IMR-90 (cell line): ENCODE measurements around the gene PARD3. TPM values are rescaled to one million over a fixed set of nuclear protein-coding genes. Genes with fewer than 3 reads are reported as not detected.

Experiments used
- ATAC-seq: fragments of 200-7000 bp; cut with Tn5 transposase; 2 replicates; pipeline ENCODE4 v1.9.1; 2020; ENCODE audit warnings: low read depth, mild to moderate bottlenecking, moderate library complexity
- BruUV-seq: library from RNA; stranded (reverse); fragments of 400-500 nt; replicated peaks from 2 replicates; lab custom pipeline; 2021; lab: Mats Ljungman, UMichigan
- CTCF ChIA-PET: fragments of 300-600 bp; formaldehyde crosslinking; extraction: SDS; loops from one replicate; lab custom pipeline; 2021; ENCODE audit warnings: antibody characterized with exemption; lab: Yijun Ruan, JAX
- POLR2A ChIA-PET: fragments of 300-600 bp; sonication (Branson Sonifier 250); formaldehyde crosslinking; loops from one replicate; lab custom pipeline; 2022; ENCODE audit warnings: antibody characterized with exemption; ENCODE audit not compliant: unreplicated experiment; lab: Charles Lee
- DNase-seq: peaks from one replicate; pipeline ENCODE4 v3.0.0; 2013
- H2AFZ ChIP-seq: replicated peaks from 2 replicates; pipeline ENCODE3; 2013; ENCODE audit warnings: low read length, mild to moderate bottlenecking; ENCODE audit not compliant: poor library complexity
- H2AK5ac ChIP-seq: 2 replicates; pipeline ENCODE4 v1.6.1; 2013; ENCODE audit warnings: low read depth, low read length, inconsistent platforms
- H2AK9ac ChIP-seq: replicated peaks from 2 replicates; pipeline ENCODE3; 2013; ENCODE audit warnings: mild to moderate bottlenecking, low read depth, low read length, moderate library complexity; ENCODE audit not compliant: poor library complexity
- H2BK120ac ChIP-seq: 2 replicates; pipeline ENCODE4 v1.6.1; 2013; ENCODE audit warnings: low read depth, low read length, inconsistent platforms
- H2BK15ac ChIP-seq: 3 replicates; pipeline ENCODE4 v1.6.1; 2013; ENCODE audit warnings: low read depth, low read length, inconsistent platforms
- H2BK20ac ChIP-seq: 2 replicates; pipeline ENCODE4 v1.6.1; 2013; ENCODE audit warnings: low read depth, mild to moderate bottlenecking, inconsistent platforms, low read length, moderate library complexity
- H2BK5ac ChIP-seq: 2 replicates; pipeline ENCODE4 v1.6.1; 2013; ENCODE audit warnings: mild to moderate bottlenecking, low read depth, low read length, inconsistent platforms; ENCODE audit not compliant: poor library complexity, severe bottlenecking
- H3K14ac ChIP-seq: replicated peaks from 2 replicates; pipeline ENCODE4 v1.6.1; 2013; ENCODE audit warnings: low read depth, low read length, inconsistent platforms
- H3K18ac ChIP-seq: 2 replicates; pipeline ENCODE4 v1.6.1; 2013; ENCODE audit warnings: low read depth, low read length, control low read depth
- H3K23ac ChIP-seq: 2 replicates; pipeline ENCODE4 v1.6.1; 2013; ENCODE audit warnings: low read depth, low read length, inconsistent platforms
- H3K27ac ChIP-seq: 2 replicates; pipeline ENCODE4 v1.5.1; 2013; ENCODE audit warnings: mild to moderate bottlenecking, control low read depth, low read length; ENCODE audit not compliant: insufficient read depth
- H3K27me3 ChIP-seq: 2 replicates; pipeline ENCODE4 v1.6.1; 2013; ENCODE audit warnings: low read length; ENCODE audit not compliant: control insufficient read depth, insufficient read depth
- H3K36me3 ChIP-seq: 2 replicates; pipeline ENCODE4 v1.6.1; 2013; ENCODE audit warnings: low read length, mixed read lengths; ENCODE audit not compliant: control insufficient read depth, insufficient read depth
- H3K4ac ChIP-seq: 2 replicates; pipeline ENCODE4 v1.6.1; 2013; ENCODE audit warnings: low read depth, low read length, inconsistent platforms
- H3K4me1 ChIP-seq: 2 replicates; pipeline ENCODE4 v1.6.1; 2013; ENCODE audit warnings: low read length, mixed read lengths; ENCODE audit not compliant: control insufficient read depth, insufficient read depth
- H3K4me2 ChIP-seq: 2 replicates; pipeline ENCODE4 v1.6.1; 2013; ENCODE audit warnings: low read depth, mild to moderate bottlenecking, control low read depth, low read length, moderate library complexity
- H3K4me3 ChIP-seq: 2 replicates; pipeline ENCODE4 v1.5.1; 2013; ENCODE audit warnings: low read depth, mild to moderate bottlenecking, control low read depth, low read length, moderate library complexity; ENCODE audit not compliant: insufficient read depth
- H3K56ac ChIP-seq: 2 replicates; pipeline ENCODE4 v1.6.1; 2013; ENCODE audit warnings: low read length, inconsistent platforms; ENCODE audit not compliant: insufficient read depth; ENCODE audit errors: extremely low read depth
- H3K79me1 ChIP-seq, 2 experiments: 2 replicates each; pipeline ENCODE4 v1.6.1; 2013; ENCODE audit warnings: low read length in 2 of 2, inconsistent platforms in 1 of 2, low read depth in 1 of 2
- H3K9ac ChIP-seq: 2 replicates; pipeline ENCODE4 v1.6.1; 2013; ENCODE audit warnings: low read depth, low read length, control low read depth
- H3K9me1 ChIP-seq: 2 replicates; pipeline ENCODE4 v1.6.1; 2013; ENCODE audit warnings: low read length, inconsistent platforms; ENCODE audit not compliant: insufficient read depth
- H3K9me3 ChIP-seq: 2 replicates; pipeline ENCODE4 v1.6.1; 2013; ENCODE audit warnings: low read length; ENCODE audit not compliant: control insufficient read depth, insufficient read depth
- H4K20me1 ChIP-seq: 2 replicates; pipeline ENCODE4 v1.6.1; 2013; ENCODE audit warnings: low read length, inconsistent platforms; ENCODE audit not compliant: insufficient read depth
- H4K5ac ChIP-seq: 2 replicates; pipeline ENCODE4 v1.6.1; 2013; ENCODE audit warnings: mild to moderate bottlenecking, low read depth, low read length, control low read depth
- H4K8ac ChIP-seq, 2 experiments: 2 replicates each; pipeline ENCODE4 v1.6.1; 2013; ENCODE audit warnings: low read depth in 2 of 2, low read length in 2 of 2, control low read depth in 1 of 2, inconsistent platforms in 1 of 2
- H4K91ac ChIP-seq: 2 replicates; pipeline ENCODE4 v1.6.1; 2013; ENCODE audit warnings: low read depth, low read length, inconsistent platforms; ENCODE audit not compliant: insufficient read depth
- CEBPB ChIP-seq: IDR thresholded peaks from 2 replicates; pipeline ENCODE4 v1.6.1; 2012; ENCODE audit warnings: low read depth, low read length, improper control_type of control experiment
- ELK1 ChIP-seq: fragments of 150-350 bp; IDR thresholded peaks from 2 replicates; pipeline ENCODE4 v1.6.1; 2016; ENCODE audit warnings: low read depth, mild to moderate bottlenecking, low read length, moderate library complexity, borderline replicate concordance
- FOS ChIP-seq: fragments of 150-350 bp; IDR thresholded peaks from 2 replicates; pipeline ENCODE4 v1.6.1; 2016; ENCODE audit warnings: low read depth, low read length
- MAFK ChIP-seq: IDR thresholded peaks from 2 replicates; pipeline ENCODE4 v1.6.1; 2012; ENCODE audit warnings: low read depth, low read length, improper control_type of control experiment
- NFE2L2 ChIP-seq: fragments of 150-350 bp; IDR thresholded peaks from 2 replicates; pipeline ENCODE4 v1.6.1; 2016; ENCODE audit warnings: low read depth, mild to moderate bottlenecking, low read length
- RFX5 ChIP-seq: IDR thresholded peaks from 2 replicates; pipeline ENCODE4 v1.8.0; 2012; ENCODE audit warnings: low read depth, mild to moderate bottlenecking, low read length, moderate library complexity
- WGBS, 2 experiments: methylation state at CpG; one replicate each; pipeline versions ENCODE4 v1.1.5 to v1.1.7; 2013; ENCODE audit warnings: missing lambda C conversion rate in 2 of 2; ENCODE audit not compliant: insufficient read length in 1 of 2; ENCODE audit errors: extremely low coverage in 2 of 2; 5-methylcytosine and 5-hydroxymethylcytosine counted together
- dilution Hi-C: fragments of 300-500 bp; cut with HindIII; formaldehyde crosslinking; loops from one replicate; pipeline ENCODE4 v1.14.3; 2018; ENCODE audit warnings: low sequenced_read_pairs; ENCODE audit not compliant: unreplicated experiment
- in situ Hi-C: fragments of 300-500 bp; cut with MboI; formaldehyde crosslinking; loops from 3 replicates; pipeline ENCODE4 v1.14.3; 2019; ENCODE audit warnings: low sequenced_read_pairs, inconsistent platforms, mixed read lengths
- intact Hi-C: fragments of 100-400 bp; cut with micrococcal nuclease; formaldehyde crosslinking; loops from 2 replicates; pipeline ENCODE4 v1.10.0; 2022
- polyA plus RNA-seq, 3 experiments: library from polyadenylated mRNA; depleted of rRNA; stranded (reverse); fragments of >200 nt; gene quantifications; 2 replicates each; pipeline ENCODE4 v1.2.3, GENCODE V29; 2012; ENCODE audit warnings: low replicate concordance in 1 of 3
- total RNA-seq: library from RNA; depleted of rRNA; stranded (reverse); fragments of >200 nt; gene quantifications from 2 replicates; pipeline ENCODE4 v1.2.3, GENCODE V29; 2012
- TF ChIP-seq, protein P1 (sequence below): conservative IDR thresholded peaks from 2 replicates; pipeline ENCODE4 v1.5.1; 2012; ENCODE audit warnings: mild to moderate bottlenecking, low read depth, low read length, improper control_type of control experiment

PARD3 gene
- total and polyA plus RNA-seq, 2 of the 4 experiments (the other 2 are of a cell fraction), result 14.6 to 37.5 TPM

GRCh38 chr10:34446049-34446448 is 369.0 kb downstream of the PARD3 start:
- ATAC-seq, result no peak
- Histone ChIP-seq H3K4me2 (no peak overlapping the region), H3K9ac (no peak overlapping the region), H2AFZ (no peak overlapping the region), H2BK120ac (no peak overlapping the region), H3K4me1 (no peaks in the 10 kb centered on the region), H2BK5ac (no peak overlapping the region), H4K91ac (no peak overlapping the region), H3K9me1 (no peaks in the 10 kb centered on the region), H3K27ac (no peak overlapping the region), H3K18ac (no peak overlapping the region), H2AK9ac (no peak overlapping the region), H4K20me1 (no peaks in the 10 kb centered on the region), H3K4me3 (no peak overlapping the region), H3K27me3 (no peaks in the 10 kb centered on the region), H3K56ac (no peak overlapping the region), H3K79me1 (no peaks in the 10 kb centered on the region), H2BK20ac (no peak overlapping the region), H3K36me3 (no peaks in the 10 kb centered on the region), H4K8ac (no peak overlapping the region), H4K5ac (no peak overlapping the region), H3K4ac (no peak overlapping the region), H3K14ac (no peak overlapping the region), H2BK15ac (no peak overlapping the region), H3K9me3 (no peaks in the 10 kb centered on the region), H3K23ac (no peak overlapping the region), H2AK5ac (no peak overlapping the region)
- ChIA-PET POLR2A (no interaction called here), CTCF (interaction anchor here (0.5 kb wide), 1 partner anchor 1119 kb away, joined by 5 read pairs; no protein-coding TSS in a partner anchor)
- no peak for TF ChIP-seq CEBPB
- TF ChIP-seq ELK1, result no peak
- TF ChIP-seq NFE2L2, result no peak
- no peak for TF ChIP-seq FOS
- TF ChIP-seq, protein P1, sequence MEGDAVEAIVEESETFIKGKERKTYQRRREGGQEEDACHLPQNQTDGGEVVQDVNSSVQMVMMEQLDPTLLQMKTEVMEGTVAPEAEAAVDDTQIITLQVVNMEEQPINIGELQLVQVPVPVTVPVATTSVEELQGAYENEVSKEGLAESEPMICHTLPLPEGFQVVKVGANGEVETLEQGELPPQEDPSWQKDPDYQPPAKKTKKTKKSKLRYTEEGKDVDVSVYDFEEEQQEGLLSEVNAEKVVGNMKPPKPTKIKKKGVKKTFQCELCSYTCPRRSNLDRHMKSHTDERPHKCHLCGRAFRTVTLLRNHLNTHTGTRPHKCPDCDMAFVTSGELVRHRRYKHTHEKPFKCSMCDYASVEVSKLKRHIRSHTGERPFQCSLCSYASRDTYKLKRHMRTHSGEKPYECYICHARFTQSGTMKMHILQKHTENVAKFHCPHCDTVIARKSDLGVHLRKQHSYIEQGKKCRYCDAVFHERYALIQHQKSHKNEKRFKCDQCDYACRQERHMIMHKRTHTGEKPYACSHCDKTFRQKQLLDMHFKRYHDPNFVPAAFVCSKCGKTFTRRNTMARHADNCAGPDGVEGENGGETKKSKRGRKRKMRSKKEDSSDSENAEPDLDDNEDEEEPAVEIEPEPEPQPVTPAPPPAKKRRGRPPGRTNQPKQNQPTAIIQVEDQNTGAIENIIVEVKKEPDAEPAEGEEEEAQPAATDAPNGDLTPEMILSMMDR, result no peak
- no peak for TF ChIP-seq MAFK
- TF ChIP-seq RFX5, result no peak
- DNase-seq, result no peak
- in situ Hi-C loops (no loop called here), dilution Hi-C loops (no loop called here), intact Hi-C loops (no loop called here)
- BruUV-seq, result no TSS peak
- WGBS, 2 experiments, result no CpG with 5 or more reads among the region's 3 CpGs
